Calu3 (cell line): ENCODE measurements around the gene NPAP1. TPM values are rescaled to one million over a fixed set of nuclear protein-coding genes. Genes with fewer than 3 reads are reported as not detected.

Experiments
- BruUV-seq: library from RNA; stranded (reverse); fragments of 400-500 nt; replicated peaks from 2 replicates; lab custom pipeline; 2021; lab: Mats Ljungman, UMichigan
- CTCF ChIA-PET: fragments of 300-600 bp; sonication (Branson Sonifier 250); formaldehyde crosslinking; loops from one replicate; lab custom pipeline; 2022; ENCODE audit warnings: antibody characterized with exemption; lab: Charles Lee
- DNase-seq: peaks from one replicate; pipeline ENCODE4 v3.0.0; 2022
- H3K27ac Mint-ChIP-seq: one replicate; pipeline ENCODE4 v1.8.0; 2022; ENCODE audit warnings: mixed read lengths; ENCODE audit not compliant: unreplicated experiment
- H3K27me3 Mint-ChIP-seq: one replicate; pipeline ENCODE4 v1.8.0; 2022; ENCODE audit warnings: mixed read lengths; ENCODE audit not compliant: unreplicated experiment
- H3K36me3 Mint-ChIP-seq: one replicate; pipeline ENCODE4 v1.8.0; 2022; ENCODE audit warnings: mild to moderate bottlenecking, moderate library complexity, mixed read lengths; ENCODE audit not compliant: insufficient read depth, unreplicated experiment
- H3K4me1 Mint-ChIP-seq: one replicate; pipeline ENCODE4 v1.8.0; 2022; ENCODE audit warnings: mild to moderate bottlenecking, low read depth, mixed read lengths; ENCODE audit not compliant: unreplicated experiment
- H3K4me3 Mint-ChIP-seq: one replicate; pipeline ENCODE4 v1.8.0; 2022; ENCODE audit warnings: mild to moderate bottlenecking, low read depth, moderate library complexity, mixed read lengths; ENCODE audit not compliant: unreplicated experiment
- H3K9me3 Mint-ChIP-seq: one replicate; pipeline ENCODE4 v1.8.0; 2022; ENCODE audit warnings: low read depth, mixed read lengths; ENCODE audit not compliant: unreplicated experiment
- CTCF ChIP-seq: fragments of 200-600 bp; IDR thresholded peaks from one replicate; pipeline ENCODE4 v1.8.0; 2022; ENCODE audit warnings: antibody characterized with exemption; ENCODE audit not compliant: unreplicated experiment
- intact Hi-C: fragments of 100-400 bp; cut with micrococcal nuclease; formaldehyde crosslinking; loops from one replicate; pipeline ENCODE4 v1.10.0; 2022; ENCODE audit not compliant: unreplicated experiment
- total RNA-seq: library from RNA; stranded (reverse); gene quantifications from 2 replicates; pipeline ENCODE4 v1.2.3, GENCODE V29; 2022

The NPAP1 gene
- total RNA-seq, 1 experiment from 2014 or later: not detected

- intact Hi-C loops: no loop called here
- DNase-seq: no peak
Observed at GRCh38 chr15:24645627-24646026, 29.9 kb upstream of the NPAP1 start.

GRCh38 chr15:24659622-24660021 lies 16.0 kb upstream of the NPAP1 start:
- CTCF ChIA-PET: no interaction called here
- no peak for TF ChIP-seq CTCF
- intact Hi-C loops: no loop called here
- no peaks in the 10 kb centered on the region for H3K36me3 Mint-ChIP-seq
- H3K4me3 Mint-ChIP-seq: no peak overlapping the region
- no TSS peak for BruUV-seq
- no peaks in the 10 kb centered on the region for H3K27me3 Mint-ChIP-seq
- no peaks in the 10 kb centered on the region for H3K4me1 Mint-ChIP-seq
- DNase-seq: no peak
- H3K9me3 Mint-ChIP-seq: peaks cover 3% of the 10 kb centered on the region
- no peak overlapping the region for H3K27ac Mint-ChIP-seq

More at GRCh38 chr15:24645627-24646026, 29.9 kb upstream of the NPAP1 start:
- CTCF ChIA-PET: no interaction called here
- no peak overlapping the region for H3K4me3 Mint-ChIP-seq
- BruUV-seq: no TSS peak
- H3K27ac Mint-ChIP-seq: no peak overlapping the region
- no peaks in the 10 kb centered on the region for H3K36me3 Mint-ChIP-seq
- TF ChIP-seq CTCF: no peak
- H3K9me3 Mint-ChIP-seq: peaks cover 11% of the 10 kb centered on the region
- H3K27me3 Mint-ChIP-seq: no peaks in the 10 kb centered on the region
- H3K4me1 Mint-ChIP-seq: no peaks in the 10 kb centered on the region

GRCh38 chr15:24662991-24663390 lies 12.6 kb upstream of the NPAP1 start:
- H3K9me3 Mint-ChIP-seq: no peaks in the 10 kb centered on the region
- intact Hi-C loops: no loop called here
- no peaks in the 10 kb centered on the region for H3K36me3 Mint-ChIP-seq
- no peak for TF ChIP-seq CTCF
- no peak for DNase-seq
- BruUV-seq: no TSS peak
- H3K27me3 Mint-ChIP-seq: no peaks in the 10 kb centered on the region
- H3K4me1 Mint-ChIP-seq: no peaks in the 10 kb centered on the region
- CTCF ChIA-PET: no interaction called here
- H3K4me3 Mint-ChIP-seq: no peak overlapping the region
- H3K27ac Mint-ChIP-seq: no peak overlapping the region

GRCh38 chr15:24676431-24676830 lies 856 bp downstream of the NPAP1 start:
- CTCF ChIA-PET: no interaction called here
- no TSS peak for BruUV-seq
- no peak for TF ChIP-seq CTCF
- intact Hi-C loops: no loop called here
- Mint-ChIP-seq H3K4me1 (no peaks in the 10 kb centered on the region), H3K27ac (no peak overlapping the region), H3K27me3 (no peaks in the 10 kb centered on the region), H3K36me3 (no peaks in the 10 kb centered on the region), H3K9me3 (peaks cover 7% of the 10 kb centered on the region), H3K4me3 (no peak overlapping the region)
- no peak for DNase-seq
